Skeletal muscle satellite cell (primary cell): ENCODE data around the gene AVPI1.
"Not testable (repeated sequence)": the region's sequence is repeated elsewhere in the genome, so short reads cannot be mapped to it uniquely, and the experiment has no call there.

Source experiments
- H3K27me3 ChIP-seq: 2 replicates; pipeline ENCODE4 v1.7.0; 2013; ENCODE audit warnings: low read length; ENCODE audit not compliant: control insufficient read depth, insufficient read depth
- H3K36me3 ChIP-seq: 2 replicates; pipeline ENCODE4 v1.7.0; 2013; ENCODE audit warnings: mild to moderate bottlenecking, control low read depth, low read length; ENCODE audit not compliant: insufficient read depth
- H3K4me1 ChIP-seq: 2 replicates; pipeline ENCODE4 v1.7.0; 2013; ENCODE audit warnings: low read length; ENCODE audit not compliant: control insufficient read depth, insufficient read depth
- H3K4me2 ChIP-seq: 2 replicates; pipeline ENCODE4 v1.7.0; 2013; ENCODE audit warnings: mild to moderate bottlenecking, low read length
- H3K4me3 ChIP-seq: 2 replicates; pipeline ENCODE4 v1.7.0; 2013; ENCODE audit warnings: low read length
- H3K9ac ChIP-seq: 2 replicates; pipeline ENCODE4 v1.7.0; 2013; ENCODE audit warnings: mild to moderate bottlenecking, low read depth, low read length, moderate library complexity
- H3K9me3 ChIP-seq: replicated peaks from 2 replicates; pipeline ENCODE4 v1.7.0; 2013; ENCODE audit warnings: mild to moderate bottlenecking, control low read depth, low read length

Gene AVPI1

GRCh38 chr10:97673736-97674525 lies 13.1 kb downstream of the AVPI1 start:
- H3K36me3 ChIP-seq: peaks cover 56% of the 10 kb centered on the region
- peaks cover 7% of the 10 kb centered on the region for H3K4me1 ChIP-seq
- no peak overlapping the region for H3K4me3 ChIP-seq
- H3K9ac ChIP-seq: no peak overlapping the region
- no peaks in the 10 kb centered on the region for H3K27me3 ChIP-seq
- H3K9me3 ChIP-seq: no peaks in the 10 kb centered on the region
- H3K4me2 ChIP-seq: no peak overlapping the region

GRCh38 chr10:97669571-97669970 lies 17.5 kb downstream of the AVPI1 start:
- no peak overlapping the region for H3K4me2 ChIP-seq
- H3K27me3 ChIP-seq: no peaks in the 10 kb centered on the region
- H3K4me1 ChIP-seq: peaks cover 7% of the 10 kb centered on the region
- H3K9me3 ChIP-seq: no peaks in the 10 kb centered on the region
- H3K36me3 ChIP-seq: peaks cover 51% of the 10 kb centered on the region
- H3K4me3 ChIP-seq: no peak overlapping the region
- H3K9ac ChIP-seq: no peak overlapping the region

- Histone ChIP-seq H3K4me1 (no peaks in the 10 kb centered on the region), H3K36me3 (peaks cover 59% of the 10 kb centered on the region), H3K27me3 (no peaks in the 10 kb centered on the region), H3K9me3 (no peaks in the 10 kb centered on the region), H3K4me2 (no peak overlapping the region), H3K9ac (no peak overlapping the region), H3K4me3 (no peak overlapping the region)
Measured at GRCh38 chr10:97667463-97667862, 19.6 kb downstream of the AVPI1 start.

GRCh38 chr10:97666992-97667391 lies 20.0 kb downstream of the AVPI1 start:
- Histone ChIP-seq H3K4me1 (no peaks in the 10 kb centered on the region), H3K9me3 (no peaks in the 10 kb centered on the region), H3K9ac (no peak overlapping the region), H3K4me3 (no peak overlapping the region), H3K36me3 (peaks cover 63% of the 10 kb centered on the region), H3K27me3 (no peaks in the 10 kb centered on the region), H3K4me2 (no peak overlapping the region)

GRCh38 chr10:97664282-97664850 lies 22.7 kb downstream of the AVPI1 start:
- Histone ChIP-seq H3K4me3 (no peak overlapping the region), H3K36me3 (peaks cover 59% of the 10 kb centered on the region)

GRCh38 chr10:97659589-97659988 lies 27.5 kb downstream of the AVPI1 start:
- H3K4me1 ChIP-seq: no peaks in the 10 kb centered on the region
- no peaks in the 10 kb centered on the region for H3K9me3 ChIP-seq
- no peaks in the 10 kb centered on the region for H3K27me3 ChIP-seq
- no peak overlapping the region for H3K9ac ChIP-seq
- no peak overlapping the region for H3K4me3 ChIP-seq
- peaks cover 64% of the 10 kb centered on the region for H3K36me3 ChIP-seq
- H3K4me2 ChIP-seq: no peak overlapping the region

More at GRCh38 chr10:97664282-97664850, 22.7 kb downstream of the AVPI1 start:
- Histone ChIP-seq H3K4me2 (no peak overlapping the region), H3K9ac (no peak overlapping the region), H3K4me1 (no peaks in the 10 kb centered on the region), H3K27me3 (no peaks in the 10 kb centered on the region), H3K9me3 (no peaks in the 10 kb centered on the region)

- Histone ChIP-seq H3K4me2 (no peak overlapping the region), H3K9ac (no peak overlapping the region), H3K27me3 (no peaks in the 10 kb centered on the region), H3K4me1 (no peaks in the 10 kb centered on the region), H3K4me3 (no peak overlapping the region), H3K36me3 (peaks cover 57% of the 10 kb centered on the region), H3K9me3 (no peaks in the 10 kb centered on the region)
Measured at GRCh38 chr10:97656777-97657176, 30.3 kb downstream of the AVPI1 start.

- Histone ChIP-seq H3K4me2 (no peak overlapping the region), H3K9ac (no peak overlapping the region), H3K4me3 (no peak overlapping the region), H3K9me3 (no peaks in the 10 kb centered on the region), H3K27me3 (no peaks in the 10 kb centered on the region), H3K4me1 (peaks cover 36% of the 10 kb centered on the region), H3K36me3 (peaks cover 45% of the 10 kb centered on the region)
Measured at GRCh38 chr10:97651773-97652172, 35.3 kb downstream of the AVPI1 start.

GRCh38 chr10:97650726-97651125 lies 36.3 kb downstream of the AVPI1 start:
- H3K9me3 ChIP-seq: no peaks in the 10 kb centered on the region
- no peaks in the 10 kb centered on the region for H3K27me3 ChIP-seq
- H3K4me3 ChIP-seq: no peak overlapping the region
- peaks cover 35% of the 10 kb centered on the region for H3K36me3 ChIP-seq
- no peak overlapping the region for H3K9ac ChIP-seq
- H3K4me2 ChIP-seq: no peak overlapping the region
- peaks cover 36% of the 10 kb centered on the region for H3K4me1 ChIP-seq

GRCh38 chr10:97649405-97649750 lies 37.7 kb downstream of the AVPI1 start:
- Histone ChIP-seq H3K4me1 (peaks cover 41% of the 10 kb centered on the region), H3K9ac (peak overlapping the region; percentile 60), H3K4me2 (peak overlapping the region; percentile 69), H3K36me3 (peaks cover 33% of the 10 kb centered on the region)
- not testable (repeated sequence) for H3K4me3 ChIP-seq, H3K27me3 ChIP-seq, H3K9me3 ChIP-seq

- H3K9ac ChIP-seq: peak overlapping the region; percentile 68
- peak overlapping the region; percentile 25 for H3K4me3 ChIP-seq
Measured at GRCh38 chr10:97648562-97649404, 38.3 kb downstream of the AVPI1 start.

More at GRCh38 chr10:97648562-97649404, 38.3 kb downstream of the AVPI1 start:
- Histone ChIP-seq H3K27me3 (no peaks in the 10 kb centered on the region), H3K9me3 (no peaks in the 10 kb centered on the region), H3K4me2 (peak overlapping the region; percentile 69), H3K36me3 (peaks cover 33% of the 10 kb centered on the region), H3K4me1 (peaks cover 41% of the 10 kb centered on the region)
